Measurements from ENCODE around the gene SYCP2L.
"Not testable (repeated sequence)": the region's sequence is repeated elsewhere in the genome, so short reads cannot be mapped to it uniquely, and the experiment has no call there.

Gene SYCP2L
- 0 to 2.6 (median 0.35) reads per million in 17 experiments for total RNA-seq

DNA sequence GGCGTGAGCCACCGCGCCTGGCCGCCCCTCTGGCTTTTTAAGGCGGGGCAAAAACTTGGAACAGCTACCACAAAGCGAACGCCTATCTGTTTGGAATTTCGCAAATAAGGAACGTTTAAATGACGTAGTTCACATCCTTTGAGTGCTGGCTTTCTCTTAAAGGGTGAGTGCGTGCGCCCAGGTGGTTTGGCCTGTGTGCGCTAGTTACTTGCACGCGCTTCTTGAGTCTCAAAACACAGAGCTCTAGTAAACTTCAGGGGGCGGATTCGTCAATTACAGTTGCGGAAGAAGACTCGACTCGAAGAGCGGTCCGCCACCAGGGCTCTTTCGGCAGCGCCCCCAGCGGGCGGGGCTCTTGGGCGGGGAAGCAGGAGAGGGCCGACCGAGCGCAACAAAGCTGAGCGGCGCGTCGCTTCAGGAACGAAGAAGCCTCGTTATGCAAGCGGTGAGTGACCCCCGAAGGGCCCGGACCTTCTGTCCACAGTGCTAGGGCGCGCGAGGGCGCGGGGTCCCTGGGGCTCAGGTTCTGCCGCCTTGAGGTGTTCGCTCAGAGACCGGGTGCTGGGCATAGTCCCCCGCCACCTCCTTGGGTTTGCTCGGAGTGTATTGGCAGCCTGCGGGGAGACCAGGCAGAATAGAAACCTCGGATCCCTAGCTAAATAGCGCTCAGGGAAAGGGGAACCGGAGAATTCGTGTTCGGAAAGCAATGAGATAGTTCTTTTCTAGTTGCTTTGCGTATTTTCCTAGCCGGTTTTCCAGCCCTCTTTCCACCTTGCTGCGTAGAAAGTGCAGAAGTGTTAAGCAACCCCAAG is at the start of gene SYCP2L:
TSS of gene SYCP2L (plus strand) at position 362 of the 812 bp plus-strand sequence. CDS start at position 437, 75 bp downstream.
- peak; percentile 43 to 86 (median 68) for DNase-seq

DNA sequence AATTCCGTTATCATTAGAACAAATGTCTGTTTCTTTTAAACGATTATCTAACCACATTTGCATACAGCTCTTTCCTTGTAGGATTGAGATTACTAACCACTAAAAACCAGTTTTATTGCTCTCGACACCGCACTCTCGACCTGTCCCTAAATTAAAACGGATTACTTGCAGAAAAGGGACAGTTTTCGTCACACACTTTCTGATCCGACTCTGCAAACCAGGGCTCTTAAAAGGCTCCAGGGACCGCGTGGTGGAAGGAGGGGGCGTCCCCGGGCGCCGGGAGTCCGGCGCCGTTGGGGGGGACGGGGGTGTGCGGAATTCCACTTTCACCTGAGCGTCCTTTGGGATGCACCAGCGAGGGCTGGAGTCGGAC is 49.2 kb upstream of the SYCP2L start:
- DNase-seq, result peak in 1 of 4 experiments; percentile 45

DNA sequence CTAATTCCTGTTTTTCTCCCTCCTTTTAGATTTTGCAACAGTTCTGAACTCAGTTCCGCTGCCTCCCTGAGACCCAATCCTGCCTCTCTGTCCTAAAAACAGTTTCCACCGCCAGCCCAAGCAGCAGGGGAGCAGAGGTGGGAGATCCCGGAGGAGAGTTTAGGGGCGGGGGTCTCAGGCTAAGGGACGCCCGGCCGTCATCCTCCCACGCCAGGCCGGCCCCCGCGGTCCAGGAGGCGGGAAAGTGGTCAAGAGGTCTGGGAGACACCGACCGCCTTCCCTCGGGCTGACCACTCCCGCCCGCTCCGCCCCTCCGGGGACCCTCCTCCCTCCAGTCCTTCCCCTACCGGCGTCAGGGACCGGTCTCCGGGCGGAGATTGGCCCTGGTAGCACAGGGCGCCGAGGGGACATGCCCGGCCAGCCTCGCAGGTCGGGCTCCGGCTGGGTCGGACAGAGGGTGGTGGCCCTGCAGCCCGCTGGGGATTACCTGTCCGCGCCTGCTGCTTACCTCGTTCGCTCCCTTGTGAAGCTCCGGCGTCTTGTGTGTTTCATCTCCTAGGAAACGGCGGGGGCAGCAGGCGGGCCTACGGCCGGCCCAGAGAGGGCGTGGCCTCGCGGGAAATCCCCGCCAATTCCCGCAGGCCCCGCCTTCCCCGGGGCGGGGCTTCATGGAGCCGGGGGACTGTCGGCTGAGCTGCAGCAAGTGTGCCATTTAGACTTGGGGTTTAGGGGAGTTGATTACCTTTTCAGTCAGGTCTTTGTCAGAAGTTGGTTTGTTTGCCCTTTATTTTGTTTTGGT is 48.7 kb upstream of the SYCP2L start, which contains the start of gene MAK:
TSS of gene MAK (minus strand) at position 545 of the 799 bp plus-strand sequence. CDS start 7,891 bp downstream, outside the sequence.
- DNase-seq, result peak; percentile 91 to 96 (median 94)

DNA sequence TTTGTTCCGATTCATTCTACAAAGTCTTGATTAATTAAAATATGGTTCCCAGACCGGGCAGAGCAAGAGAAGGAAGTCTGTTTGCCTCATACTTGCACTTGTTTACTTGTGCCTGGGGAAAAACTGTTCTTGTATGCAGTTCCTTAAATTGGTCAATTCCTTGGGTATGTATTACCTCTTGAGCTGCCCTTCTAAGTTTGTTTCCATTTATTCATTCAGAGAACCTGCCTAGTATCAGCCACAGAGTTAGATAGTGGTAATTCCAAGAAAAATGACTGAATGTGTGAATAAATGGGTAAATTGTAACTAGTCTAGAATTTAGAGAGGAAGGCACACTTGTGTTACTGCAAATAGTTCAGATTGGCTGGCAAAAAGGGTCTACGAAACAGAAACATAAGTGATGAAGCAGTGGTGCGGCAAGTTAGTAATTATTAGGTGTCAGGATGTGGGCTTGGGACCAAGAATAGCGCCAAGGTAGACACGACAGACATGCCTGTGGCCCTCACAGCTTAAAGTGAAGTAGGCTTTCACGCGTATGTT is 48.0 kb upstream of the SYCP2L start:
- DNase-seq, result peak in 2 of 4 experiments; percentile 78 to 82

DNA sequence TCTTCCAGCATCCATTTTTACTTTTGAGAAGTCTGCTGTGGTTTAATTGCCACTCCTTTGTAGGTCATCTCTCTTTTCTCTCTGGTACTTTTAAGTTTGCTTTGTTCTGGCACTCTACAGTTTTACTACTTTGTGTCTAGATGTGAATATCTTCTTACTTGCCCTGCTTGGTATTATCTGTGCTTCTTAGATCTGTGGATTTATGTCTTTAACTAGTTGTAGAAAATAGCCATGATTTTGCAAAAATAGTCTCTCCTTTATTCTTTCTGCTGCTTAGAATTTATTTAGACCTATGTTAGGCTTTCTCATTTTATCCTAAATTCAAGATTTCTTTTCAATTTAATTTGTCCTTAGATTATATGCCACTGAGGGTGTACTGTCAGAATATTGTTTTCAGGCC is 43.3 kb upstream of the SYCP2L start:
- DNase-seq, result no peak

DNA sequence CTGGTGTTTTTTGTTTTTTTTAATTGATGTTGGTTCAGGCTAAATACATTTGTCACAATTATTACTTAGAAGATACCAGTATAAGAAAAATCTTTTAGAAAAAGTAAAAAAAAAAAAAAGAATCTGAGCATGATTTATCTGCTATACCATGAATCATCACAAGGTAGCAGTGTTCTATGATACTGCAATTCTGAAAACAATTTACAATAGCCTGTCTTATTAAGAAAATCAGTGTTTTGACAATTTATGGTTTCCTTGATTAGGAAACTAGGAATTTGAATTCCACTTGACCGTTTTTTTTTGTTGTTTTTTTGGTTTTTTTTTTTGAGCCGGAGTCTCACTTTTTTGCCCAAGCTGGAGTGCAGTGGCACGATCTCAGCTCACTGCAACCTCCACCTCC is 39.2 kb upstream of the SYCP2L start:
- peak in 2 of 4 experiments; percentile 33 to 41 for DNase-seq

DNA sequence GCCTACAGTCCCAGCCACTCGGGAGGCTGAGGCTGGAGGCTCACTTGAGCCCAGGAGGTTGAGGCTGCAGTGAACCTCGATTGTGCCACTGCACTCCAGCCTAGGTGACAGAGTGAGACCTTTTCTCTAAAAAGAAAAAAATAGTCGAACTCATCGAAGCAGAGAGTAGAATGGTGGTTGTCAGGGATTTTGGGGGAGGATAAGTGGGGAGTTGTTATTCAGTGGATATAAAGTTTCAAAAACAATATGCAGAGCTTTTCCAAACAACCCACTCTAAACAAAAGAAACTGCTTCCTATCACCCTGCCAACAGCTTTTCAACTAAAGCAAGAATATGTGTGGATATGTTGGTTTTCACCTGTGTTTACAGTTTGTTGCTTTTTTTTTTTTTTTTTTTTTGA is 37.0 kb upstream of the SYCP2L start:
- no peak for DNase-seq

DNA sequence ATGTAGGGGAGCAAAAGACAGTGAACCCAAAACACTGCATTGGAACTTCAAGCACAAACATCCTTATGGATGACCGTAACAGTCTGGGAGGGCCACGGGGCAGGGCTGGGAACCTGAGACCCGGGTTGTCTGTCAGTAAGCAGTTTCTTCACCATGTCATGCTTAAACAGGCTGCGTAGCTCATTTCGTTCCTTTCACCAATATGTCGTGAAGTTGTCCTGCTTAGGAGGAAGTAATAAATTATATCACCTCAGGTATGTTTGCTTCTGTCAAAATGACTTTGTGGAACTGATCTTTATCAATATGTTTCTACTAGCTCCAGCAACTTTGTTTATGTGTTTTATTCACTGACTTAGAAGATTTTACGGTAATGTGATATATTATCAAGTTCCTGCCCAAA is 36.1 kb upstream of the SYCP2L start:
- no peak for DNase-seq

DNA sequence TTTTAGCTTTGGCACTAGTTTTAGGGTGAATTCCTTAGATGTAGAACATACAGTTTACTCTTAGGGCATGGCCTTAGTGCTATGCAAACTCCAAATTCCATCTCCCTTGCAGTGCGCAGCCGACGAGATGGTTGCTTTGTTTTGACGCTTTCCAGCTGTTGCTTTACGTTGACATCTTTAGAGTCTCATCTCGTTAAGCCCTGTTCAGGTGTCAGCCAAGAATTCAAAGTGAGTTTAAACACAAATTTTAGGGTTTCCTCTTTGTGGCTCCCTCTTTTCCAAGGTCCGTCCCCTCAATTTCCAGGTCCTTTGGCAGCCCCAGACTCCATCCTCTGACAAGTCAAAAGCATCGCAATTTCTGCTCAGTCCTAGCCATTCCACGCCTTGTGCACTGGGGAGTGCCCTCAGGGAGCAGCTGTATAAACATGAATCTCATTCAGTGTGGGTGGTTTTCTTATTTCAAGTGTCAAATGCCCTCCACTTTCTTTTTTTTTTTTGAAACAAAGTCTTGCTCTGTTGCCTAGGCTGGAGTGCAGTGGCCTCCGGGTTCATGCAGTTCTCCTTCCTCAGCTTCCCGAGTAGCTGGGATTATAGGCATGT is 34.4 kb upstream of the SYCP2L start:
- DNase-seq, result no peak

DNA sequence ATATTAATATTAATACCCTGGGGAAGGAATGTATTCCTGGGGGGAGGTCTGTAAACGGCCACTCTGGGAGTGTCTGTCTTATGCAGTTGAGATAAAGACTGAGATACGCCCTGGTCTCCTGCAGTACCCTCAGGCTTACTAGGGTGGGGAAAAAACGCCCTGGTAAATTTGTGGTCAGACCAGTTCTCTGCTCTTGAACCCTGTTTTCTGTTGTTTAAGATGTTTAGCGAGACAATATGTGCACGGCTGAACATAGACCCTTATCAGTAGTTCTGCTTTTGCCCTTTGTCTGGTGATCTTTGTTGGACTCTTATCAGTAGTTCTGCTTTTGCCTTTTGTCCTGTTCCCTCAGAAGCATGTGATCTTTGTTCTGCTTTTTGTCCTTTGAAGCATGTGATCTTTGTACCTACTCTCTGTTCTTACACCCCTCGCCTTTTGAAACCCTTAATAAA is 33.0 kb upstream of the SYCP2L start:
- DNase-seq, result peak in 3 of 4 experiments; percentile 9 to 48 (median 45)

DNA sequence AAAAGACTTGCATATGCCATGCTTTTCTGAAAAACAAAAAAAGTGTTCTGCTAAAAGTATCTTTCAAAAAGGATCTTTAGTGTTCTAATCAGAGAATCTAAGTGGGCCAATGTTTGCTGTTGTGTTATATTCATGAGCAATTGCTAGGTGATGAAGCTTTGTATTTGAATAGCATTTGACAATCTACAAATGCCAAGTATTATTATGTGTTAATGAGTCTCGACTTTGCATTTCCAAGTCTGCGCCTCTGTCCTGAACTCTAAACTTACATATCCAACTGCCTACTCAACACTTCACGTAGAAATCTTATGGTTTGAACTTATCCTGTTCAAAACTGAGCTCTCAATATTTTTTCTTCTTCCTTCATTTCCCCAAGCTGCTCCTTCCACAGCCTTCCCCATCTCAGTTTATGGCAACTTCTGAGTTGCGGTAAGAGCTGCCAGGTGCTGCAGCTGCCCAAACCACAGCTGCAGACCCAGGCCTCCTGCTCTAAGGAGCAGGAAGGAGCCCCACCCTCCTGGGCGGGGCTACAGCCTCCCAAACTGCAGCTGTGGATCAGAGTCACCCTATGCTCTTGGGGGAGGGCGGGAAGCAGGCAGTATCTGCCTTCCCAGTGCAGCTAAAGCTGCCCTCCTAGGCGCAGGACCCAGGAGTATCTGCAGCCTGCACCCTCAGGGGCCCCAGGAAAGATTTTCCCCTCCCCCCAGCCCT is 31.8 kb upstream of the SYCP2L start:
- DNase-seq, result no peak

DNA sequence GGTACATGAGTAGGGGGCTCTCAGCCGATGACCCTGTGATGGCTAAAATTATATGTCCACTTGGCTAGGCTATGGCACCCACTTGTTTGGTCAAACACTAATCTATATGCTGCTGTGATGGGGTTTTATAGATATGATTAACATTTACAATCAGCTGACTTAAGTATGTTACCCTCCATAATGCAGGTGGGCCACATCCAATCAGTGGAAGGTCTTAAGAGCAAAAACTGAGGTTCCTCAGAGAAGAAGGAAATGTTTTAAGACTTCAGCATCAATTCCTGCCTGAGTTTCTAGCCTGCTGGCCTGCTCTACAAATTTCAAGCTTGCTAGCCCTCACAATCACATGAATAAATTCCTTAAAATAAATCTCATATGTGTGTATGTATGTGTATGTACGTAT is 29.6 kb upstream of the SYCP2L start:
- DNase-seq, result no peak

DNA sequence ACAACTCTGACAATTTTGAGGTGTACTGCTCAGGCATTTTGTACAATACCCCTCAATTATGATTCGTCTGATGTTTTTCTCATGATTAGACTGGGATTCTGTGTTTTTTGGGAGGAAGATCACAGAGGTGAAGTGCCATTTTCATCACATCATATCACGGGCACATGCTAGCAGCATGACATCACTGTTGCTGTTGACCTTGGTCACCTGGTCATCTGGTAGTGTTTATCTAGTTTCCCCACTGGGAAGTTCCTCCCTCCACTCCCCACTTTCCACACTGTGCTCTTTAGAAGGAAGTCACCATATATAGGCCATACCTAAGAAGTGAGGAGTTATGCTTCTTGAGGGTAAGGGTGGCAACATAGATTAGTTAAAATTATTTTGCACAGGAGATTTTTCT is 25.8 kb upstream of the SYCP2L start:
- peak in 1 of 4 experiments; percentile 22 for DNase-seq

DNA sequence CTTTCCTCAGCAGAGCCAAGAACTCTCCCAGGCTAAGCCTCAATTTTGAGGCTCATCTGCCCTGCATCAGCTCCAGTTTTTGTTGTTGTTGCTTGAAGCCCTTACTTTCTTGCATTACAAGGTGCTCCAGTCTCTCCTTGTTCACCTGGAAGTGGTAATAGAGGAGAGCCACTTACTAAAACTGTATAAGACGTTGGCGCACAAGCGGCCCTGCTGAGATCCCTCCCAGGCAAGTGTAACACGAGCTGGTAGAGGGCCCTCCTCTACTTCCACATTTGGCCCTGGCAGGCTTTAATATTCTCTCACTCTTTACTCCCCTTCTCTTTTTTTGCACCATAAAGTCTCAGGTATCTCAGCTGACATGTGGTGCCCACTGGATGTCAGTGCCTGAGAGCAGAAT is 24.5 kb upstream of the SYCP2L start:
- DNase-seq, result no peak

DNA sequence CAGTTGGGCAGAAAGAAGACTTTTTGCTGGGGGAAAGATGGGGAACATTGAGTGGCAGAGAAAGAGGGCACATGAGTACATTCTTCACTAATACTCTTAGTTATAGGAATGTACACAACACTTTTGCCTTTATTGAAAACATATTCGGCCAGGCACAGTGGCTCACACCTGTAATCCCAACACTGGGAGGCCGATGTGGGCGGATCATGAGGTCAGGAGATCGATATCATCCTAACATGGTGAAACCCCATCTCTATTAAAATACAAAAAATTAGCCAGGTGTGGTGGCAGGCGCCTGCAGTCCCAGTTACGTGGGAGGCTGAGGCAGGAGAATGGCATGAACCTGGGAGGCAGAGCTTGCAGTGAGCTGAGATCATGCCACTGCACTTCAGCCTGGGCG is 23.8 kb upstream of the SYCP2L start:
- DNase-seq, result not testable (repeated sequence)

DNA sequence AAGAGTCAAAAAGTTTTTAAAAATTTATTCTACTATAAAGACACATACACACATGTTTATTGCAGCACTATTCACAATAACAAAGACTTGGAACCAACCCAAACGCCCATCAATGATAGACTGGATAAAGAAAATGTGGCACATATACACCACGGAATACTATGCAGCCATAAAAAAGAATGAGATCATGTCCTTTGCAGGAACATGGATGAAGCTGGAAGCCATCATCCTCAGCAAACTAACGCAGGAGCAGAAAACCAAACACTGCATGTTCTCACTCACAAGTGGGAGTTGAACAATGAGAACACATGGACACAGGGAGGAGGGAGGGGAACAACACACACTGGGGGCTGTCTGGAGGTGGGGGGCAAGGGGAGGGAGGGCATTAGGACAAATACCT is 20.1 kb upstream of the SYCP2L start:
- DNase-seq, result not testable (repeated sequence)

DNA sequence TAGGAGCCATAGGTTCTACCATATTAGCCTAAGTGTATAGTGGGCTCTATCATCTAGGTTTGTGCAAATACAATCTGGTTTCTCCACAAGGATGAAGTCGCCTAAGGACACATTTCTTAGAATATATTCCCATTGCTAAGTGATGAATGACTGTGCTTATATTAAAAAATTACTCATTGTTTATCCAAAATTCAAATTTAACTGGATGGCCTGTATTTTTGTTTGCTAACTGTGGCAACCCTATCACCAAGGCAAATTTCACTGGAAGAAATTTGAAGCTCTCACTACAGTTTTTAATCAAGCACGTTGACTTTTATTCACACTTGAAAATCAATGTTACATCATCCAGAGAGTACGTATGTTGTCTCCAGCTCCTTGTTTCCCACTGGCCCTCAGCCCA is 18.9 kb upstream of the SYCP2L start:
- DNase-seq, result no peak

DNA sequence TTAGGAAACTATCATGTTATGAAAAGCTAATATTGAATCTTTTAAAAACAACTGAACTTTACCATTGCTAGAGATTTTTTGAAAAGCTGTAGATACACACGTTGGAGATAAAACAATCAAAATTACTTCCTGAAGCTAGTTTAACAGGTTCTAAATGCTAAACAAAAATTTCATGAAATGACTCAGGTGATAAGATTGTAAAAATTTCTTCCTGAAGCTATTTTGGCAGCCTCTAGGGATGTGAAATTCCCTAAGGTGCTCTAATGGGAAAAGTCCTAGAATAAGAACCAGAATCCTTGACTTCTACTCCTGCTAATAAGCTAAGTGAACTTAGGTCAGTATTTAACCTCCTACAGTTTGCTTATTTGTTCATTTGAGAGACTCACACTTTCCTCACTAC is 13.5 kb upstream of the SYCP2L start:
- no peak for DNase-seq

DNA sequence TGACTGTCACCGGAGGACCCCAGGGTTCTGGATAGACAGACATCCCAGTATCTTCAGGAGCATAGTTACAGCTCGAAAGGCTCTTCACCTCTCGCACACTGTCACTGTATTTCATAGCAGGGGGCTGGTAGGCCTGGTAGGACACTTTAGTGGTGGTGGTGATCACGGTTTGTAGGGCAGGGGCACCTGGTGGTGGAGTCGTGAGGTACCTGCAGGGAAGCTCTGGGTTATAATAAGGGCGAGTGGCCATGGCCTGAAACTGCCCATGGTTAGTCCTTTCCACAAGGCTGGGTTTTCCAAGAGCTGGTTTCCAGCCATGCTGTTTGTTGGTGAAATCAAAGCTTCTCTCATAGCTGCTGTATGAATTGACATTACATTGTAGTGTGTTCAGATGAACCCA is 12.6 kb upstream of the SYCP2L start:
- DNase-seq, result no peak

DNA sequence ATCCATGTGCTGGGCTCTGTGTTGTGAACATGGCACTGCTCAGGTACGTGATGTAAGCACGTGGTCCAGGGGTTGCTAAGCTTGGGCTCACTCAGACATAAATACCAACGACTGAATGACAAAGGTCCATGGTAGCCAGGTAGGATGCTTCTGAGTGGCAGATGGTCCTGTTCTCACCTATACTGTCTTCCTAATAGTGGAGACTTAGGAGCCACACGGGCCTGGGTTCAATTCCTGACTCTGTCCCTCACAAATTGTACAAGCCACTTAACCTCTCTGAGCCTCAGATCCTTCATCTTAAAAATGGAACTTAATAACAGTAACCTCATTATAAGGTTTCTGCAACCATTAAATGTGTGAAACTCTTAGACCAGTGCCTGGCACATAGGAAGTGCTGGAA is 11.8 kb upstream of the SYCP2L start:
- no peak for DNase-seq

DNA sequence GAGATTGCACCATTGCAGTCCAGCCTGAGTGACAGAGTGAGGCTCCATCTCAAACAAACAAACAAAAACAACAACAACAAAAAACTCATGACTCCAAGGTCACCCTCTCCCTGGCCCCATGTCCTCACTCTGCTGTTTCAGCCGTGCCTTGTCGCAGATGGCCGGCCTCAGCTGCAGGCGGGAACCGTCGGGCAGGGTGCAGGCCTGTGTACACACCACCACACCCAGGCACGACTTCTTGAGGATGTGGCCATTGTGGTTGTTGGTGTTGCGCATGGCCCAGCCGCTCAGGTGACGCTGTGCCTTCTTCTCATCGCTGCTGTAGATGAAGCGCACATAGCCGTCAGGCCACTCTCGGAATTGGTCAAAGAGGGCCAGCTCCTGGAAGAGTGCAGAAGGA is 9.8 kb upstream of the SYCP2L start:
- no peak for DNase-seq

DNA sequence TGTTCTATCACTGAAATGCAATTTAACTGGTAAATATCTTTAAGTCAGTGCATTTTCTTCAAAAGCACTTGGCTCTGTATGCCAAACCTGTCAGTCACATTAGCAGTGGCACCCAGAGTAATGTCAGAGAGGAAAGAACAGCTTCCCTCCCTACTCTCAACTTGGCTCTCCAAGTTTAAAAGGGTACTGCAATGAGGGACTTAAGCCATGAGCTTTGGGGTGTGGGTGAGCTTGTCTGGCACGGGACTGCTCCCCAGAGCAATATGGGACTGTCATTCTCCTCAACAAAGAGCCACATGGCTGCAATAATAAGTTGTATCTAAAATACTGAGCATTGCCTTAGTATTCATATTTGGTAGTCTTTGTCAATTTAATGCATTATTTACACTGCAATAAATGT is 9.0 kb upstream of the SYCP2L start:
- no peak for DNase-seq

All from suppressor macrophage (primary cell).